ENCODE data around the gene CD6.

DNA sequence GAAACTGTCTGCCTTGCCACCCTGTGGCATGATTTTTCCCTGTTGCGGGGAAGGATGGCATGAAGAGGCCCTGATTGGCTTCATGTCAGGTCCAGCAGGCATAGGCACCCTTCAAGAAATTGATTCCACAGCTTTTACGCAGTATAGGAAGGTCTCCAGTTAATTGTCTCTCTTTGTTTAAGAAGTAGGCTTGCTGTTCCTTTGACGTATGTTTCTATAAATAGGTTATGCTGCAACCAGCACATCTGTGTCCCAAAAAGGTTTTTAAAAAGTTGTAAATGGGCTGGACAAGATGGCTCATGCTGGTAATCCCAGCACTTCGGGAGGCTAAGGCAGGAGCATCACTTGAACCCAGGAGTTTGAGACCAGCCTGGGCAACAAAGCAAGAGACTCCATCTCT is 62.6 kb downstream of the CD6 start:
- TF ChIP-seq, protein P1, sequence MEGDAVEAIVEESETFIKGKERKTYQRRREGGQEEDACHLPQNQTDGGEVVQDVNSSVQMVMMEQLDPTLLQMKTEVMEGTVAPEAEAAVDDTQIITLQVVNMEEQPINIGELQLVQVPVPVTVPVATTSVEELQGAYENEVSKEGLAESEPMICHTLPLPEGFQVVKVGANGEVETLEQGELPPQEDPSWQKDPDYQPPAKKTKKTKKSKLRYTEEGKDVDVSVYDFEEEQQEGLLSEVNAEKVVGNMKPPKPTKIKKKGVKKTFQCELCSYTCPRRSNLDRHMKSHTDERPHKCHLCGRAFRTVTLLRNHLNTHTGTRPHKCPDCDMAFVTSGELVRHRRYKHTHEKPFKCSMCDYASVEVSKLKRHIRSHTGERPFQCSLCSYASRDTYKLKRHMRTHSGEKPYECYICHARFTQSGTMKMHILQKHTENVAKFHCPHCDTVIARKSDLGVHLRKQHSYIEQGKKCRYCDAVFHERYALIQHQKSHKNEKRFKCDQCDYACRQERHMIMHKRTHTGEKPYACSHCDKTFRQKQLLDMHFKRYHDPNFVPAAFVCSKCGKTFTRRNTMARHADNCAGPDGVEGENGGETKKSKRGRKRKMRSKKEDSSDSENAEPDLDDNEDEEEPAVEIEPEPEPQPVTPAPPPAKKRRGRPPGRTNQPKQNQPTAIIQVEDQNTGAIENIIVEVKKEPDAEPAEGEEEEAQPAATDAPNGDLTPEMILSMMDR (IDR thresholded peaks at IDR 0.05), result no peak
- no peak for TF ChIP-seq POLR2A (IDR thresholded peaks at IDR 0.05)

All from ovary (tissue), 3 donors.